ENCODE data around the gene PCDHGA2. TPM values are rescaled to one million over a fixed set of nuclear protein-coding genes. Genes with fewer than 3 reads are reported as not detected.

Gene PCDHGA2
- total and polyA plus RNA-seq, 9 of the 15 experiments (the other 6 are each of a cell fraction or from before 2014, with no cell fraction given) = 0.07 to 0.27 (median 0.15) TPM; not detected in 2

GRCh38 chr5:141389153-141390042, 50.8 kb downstream of the PCDHGA2 start:
- in situ Hi-C loops (cut with MboI) (no loop called here), intact Hi-C loops (cut with micrococcal nuclease) (no loop called here)
- BruUV-seq (replicated peaks) = no TSS peak
- DNase-seq (ENCODE audit: extremely low read depth in 1 of 4, low spot score in 3 of 4) = no peak
- H3K4me2 ChIP-seq (ENCODE audit: insufficient read depth, low read length) = no peak overlapping the region
- H3K27ac ChIP-seq (ENCODE audit: extremely low read depth, low read depth, low read length) = no peak overlapping the region
- no peak for ATAC-seq
- H3K9me1 ChIP-seq (ENCODE audit: control insufficient read depth, insufficient read depth, low read length) = no peaks in the 10 kb centered on the region
- no peak for FAIRE-seq
- H3K9ac ChIP-seq (ENCODE audit: insufficient read depth in 1 of 2, low read depth in 2 of 2, low read length in 2 of 2) = no peak overlapping the region
- H3K4me3 ChIP-seq = no peak overlapping the region
- WGBS (ENCODE audit: insufficient coverage, low coverage, missing lambda C conversion rate) = 31% methylated on average over 71 of the region's 77 CpGs
- H2AFZ ChIP-seq (ENCODE audit: low read depth, low read length) = no peak overlapping the region
- no peak for TF ChIP-seq TEAD1 (CRISPR knock-in tag; IDR thresholded peaks at IDR 0.05)
- TF ChIP-seq REST (IDR thresholded peaks at IDR 0.05; ENCODE audit: borderline replicate concordance) = no peak
- no peak for TF ChIP-seq REST (CRISPR knock-in tag; IDR thresholded peaks at IDR 0.05; ENCODE audit: low read depth)
- no peak for TF ChIP-seq ZC3H4 (CRISPR knock-in tag; IDR thresholded peaks at IDR 0.05; ENCODE audit: borderline replicate concordance)
- no peak for TF ChIP-seq GTF2F1 (IDR thresholded peaks at IDR 0.05; ENCODE audit: low read depth, low read length)
- ChIA-PET CTCF (ENCODE audit: low intra/inter-chr PET ratio) (no interaction called here), POLR2A (no interaction called here)
- H3K79me2 ChIP-seq (ENCODE audit: control insufficient read depth, insufficient read depth, low read length) = no peaks in the 10 kb centered on the region
- peaks cover 0 to 13% of the 10 kb centered on the region in 2 experiments; a peak in 1 of 5 replicates for H3K4me1 ChIP-seq (replicated peaks in 1 of 2; ENCODE audit: control insufficient read depth in 2 of 2, insufficient read depth in 2 of 2, low read length in 2 of 2)
- H3K9me3 ChIP-seq (replicated peaks; ENCODE audit: control insufficient read depth, insufficient read depth, low read depth, low read length) = no peaks in the 10 kb centered on the region
- H3K27me3 ChIP-seq (ENCODE audit: control insufficient read depth in 2 of 2, insufficient read depth in 2 of 2, low read length in 2 of 2) = peaks cover 3 to 32% of the 10 kb centered on the region in 2 experiments; a peak in 3 of 5 replicates
- H4K20me1 ChIP-seq (replicated peaks; ENCODE audit: control insufficient read depth, insufficient read depth, low read length) = no peaks in the 10 kb centered on the region
- no peaks in the 10 kb centered on the region for H3K36me3 ChIP-seq (ENCODE audit: control insufficient read depth, insufficient read depth, low read length)
